Left ventricle myocardium inferior (tissue), 1 donor: ENCODE results near the gene NOXA1. TPM values are rescaled to one million over a fixed set of nuclear protein-coding genes. Genes with fewer than 3 reads are reported as not detected.
A peak's percentile ranks its signal among the peaks of the same experiment; 100 is the strongest.

Experiments
- DNase-seq: peaks from one replicate; pipeline ENCODE4 v3.0.0-alpha.2; 2020
- H3K27ac ChIP-seq: fragments of 200-600 bp; replicated peaks from 2 replicates; pipeline ENCODE4 v1.8.0; 2021
- H3K27me3 ChIP-seq: fragments of 200-600 bp; 2 replicates; pipeline ENCODE4 v1.8.0; 2021; ENCODE audit warnings: low read depth
- H3K36me3 ChIP-seq: fragments of 200-600 bp; 2 replicates; pipeline ENCODE4 v1.8.0; 2021
- H3K4me1 ChIP-seq: fragments of 200-600 bp; 2 replicates; pipeline ENCODE4 v1.8.0; 2021
- H3K4me3 ChIP-seq: fragments of 200-600 bp; 2 replicates; pipeline ENCODE4 v1.8.0; 2021; ENCODE audit warnings: mild to moderate bottlenecking, moderate library complexity
- H3K9me3 ChIP-seq: fragments of 200-600 bp; replicated peaks from 2 replicates; pipeline ENCODE4 v1.8.0; 2021
- CTCF ChIP-seq: fragments of 200-600 bp; IDR thresholded peaks from 2 replicates; pipeline ENCODE4 v1.8.0; 2021; ENCODE audit warnings: antibody characterized with exemption, mild to moderate bottlenecking, borderline replicate concordance
- intact Hi-C: fragments of 100-400 bp; cut with micrococcal nuclease; formaldehyde crosslinking; loops from one replicate; pipeline ENCODE4 v1.11.0; 2022
- total RNA-seq: library from RNA; stranded (reverse); fragmentation: NEBNext Ultra II Directional; extraction: Animal tissue kit (Norgen Biotek cat#: 25700); gene quantifications from one replicate; pipeline ENCODE4 v1.2.1, GENCODE V29; 2021
- donor health status: DM: no; HTN: yes; CAD: no; lungs with severe emphysema.

Gene NOXA1
- total RNA-seq, 1 donor from 2014 or later: 2.0 TPM

- intact Hi-C loops: loop anchor here (5.0 kb wide), 1 partner anchor 108 kb away; no protein-coding TSS in a partner anchor
- TF ChIP-seq CTCF: no peak
- H3K36me3 ChIP-seq: no peaks in the 10 kb centered on the region
- peaks cover 39% of the 10 kb centered on the region for H3K4me1 ChIP-seq
- H3K27ac ChIP-seq: no peak overlapping the region
- no peak overlapping the region for H3K4me3 ChIP-seq
- H3K27me3 ChIP-seq: no peaks in the 10 kb centered on the region
- H3K9me3 ChIP-seq: no peaks in the 10 kb centered on the region
- DNase-seq: no peak
Measured at GRCh38 chr9:137404961-137405567, 18.1 kb upstream of the NOXA1 start.

- Histone ChIP-seq H3K4me3 (no peak overlapping the region), H3K36me3 (no peaks in the 10 kb centered on the region), H3K9me3 (no peaks in the 10 kb centered on the region), H3K27ac (no peak overlapping the region), H3K27me3 (no peaks in the 10 kb centered on the region), H3K4me1 (peaks cover 44% of the 10 kb centered on the region)
- no peak for DNase-seq
- no peak for TF ChIP-seq CTCF
- intact Hi-C loops: loop anchor here (5.0 kb wide), 1 partner anchor 108 kb away; no protein-coding TSS in a partner anchor
Measured at GRCh38 chr9:137405677-137406081, 17.5 kb upstream of the NOXA1 start.

- intact Hi-C loops: loop anchor here (5.0 kb wide), 1 partner anchor 109 kb away; no protein-coding TSS in a partner anchor
- Histone ChIP-seq H3K27ac (peak overlapping the region; percentile 72), H3K4me3 (peak overlapping the region; percentile 65), H3K36me3 (no peaks in the 10 kb centered on the region), H3K9me3 (no peaks in the 10 kb centered on the region), H3K4me1 (peaks cover 49% of the 10 kb centered on the region), H3K27me3 (no peaks in the 10 kb centered on the region)
- DNase-seq: no peak
- TF ChIP-seq CTCF: no peak
Measured at GRCh38 chr9:137406085-137406760, 17.0 kb upstream of the NOXA1 start.

- TF ChIP-seq CTCF: peak; percentile 93
- Histone ChIP-seq H3K36me3 (no peaks in the 10 kb centered on the region), H3K27ac (peak overlapping the region; percentile 72), H3K4me3 (peak overlapping the region; percentile 65), H3K9me3 (no peaks in the 10 kb centered on the region), H3K27me3 (no peaks in the 10 kb centered on the region), H3K4me1 (peaks cover 56% of the 10 kb centered on the region)
- peak; percentile 72 for DNase-seq
- intact Hi-C loops: loop anchor here (5.0 kb wide), 1 partner anchor 110 kb away; no protein-coding TSS in a partner anchor
Measured at GRCh38 chr9:137406876-137407589, 16.2 kb upstream of the NOXA1 start.

GRCh38 chr9:137407590-137408300 is 15.4 kb upstream of the NOXA1 start:
- peaks cover 63% of the 10 kb centered on the region for H3K4me1 ChIP-seq
- TF ChIP-seq CTCF: no peak
- DNase-seq: peak; percentile 67
- intact Hi-C loops: loop anchor here (5.0 kb wide), 1 partner anchor 110 kb away; no protein-coding TSS in a partner anchor
- H3K4me3 ChIP-seq: peak overlapping the region; percentile 65
- no peaks in the 10 kb centered on the region for H3K27me3 ChIP-seq
- H3K36me3 ChIP-seq: no peaks in the 10 kb centered on the region
- H3K27ac ChIP-seq: peak overlapping the region; percentile 72
- no peaks in the 10 kb centered on the region for H3K9me3 ChIP-seq
